GM10266 (cell line): ENCODE data around the gene COL13A1.

Experiments used
- DNase-seq: peaks from one replicate; pipeline ENCODE4 v3.0.0; 2012; ENCODE audit errors: extremely low spot score
- CTCF ChIP-seq: IDR thresholded peaks from 2 replicates; pipeline ENCODE4 v1.5.1; 2012; ENCODE audit warnings: mild to moderate bottlenecking, low read depth; ENCODE audit not compliant: control insufficient read depth, insufficient read depth; ENCODE audit errors: missing control alignments

The COL13A1 gene

GRCh38 chr10:69760072-69760471, 41.6 kb upstream of the COL13A1 start:
- no peak for TF ChIP-seq CTCF
- no peak for DNase-seq

- no peak for DNase-seq
- no peak for TF ChIP-seq CTCF
Measured at GRCh38 chr10:69761320-69761719, 40.4 kb upstream of the COL13A1 start.

- TF ChIP-seq CTCF = no peak
- no peak for DNase-seq
Measured at GRCh38 chr10:69766161-69766910, 35.4 kb upstream of the COL13A1 start.

- no peak for TF ChIP-seq CTCF
- no peak for DNase-seq
Measured at GRCh38 chr10:69767793-69768192, 33.9 kb upstream of the COL13A1 start.

- no peak for DNase-seq
- TF ChIP-seq CTCF = no peak
Measured at GRCh38 chr10:69768386-69768785, 33.3 kb upstream of the COL13A1 start.

GRCh38 chr10:69769395-69769992, 32.2 kb upstream of the COL13A1 start:
- no peak for TF ChIP-seq CTCF
- no peak for DNase-seq

GRCh38 chr10:69772933-69773704, 28.6 kb upstream of the COL13A1 start:
- DNase-seq = no peak
- no peak for TF ChIP-seq CTCF
